Esophagus muscularis mucosa (tissue), 3 donors: ENCODE results near the gene ACLY.

Source experiments
- CTCF ChIP-seq, 3 experiments: fragments of 200-600 bp in 2 of 3; fragments of 450-650 bp in 1 of 3; sonication (generic) in 2 of 3; IDR thresholded peaks; one replicate each; pipeline ENCODE4 v1.5.1; 2017 to 2019; ENCODE audit warnings: antibody characterized with exemption in 3 of 3, mild to moderate bottlenecking in 2 of 3, moderate library complexity in 1 of 3
- POLR2A ChIP-seq: fragments of 450-650 bp; IDR thresholded peaks from one replicate; pipeline ENCODE4 v1.6.1; 2017; ENCODE audit warnings: antibody characterized with exemption, moderate library complexity, mild to moderate bottlenecking, low read depth

GRCh38 chr17:41915566-41915965 is 3.2 kb downstream of the ACLY start:
- no peak for TF ChIP-seq CTCF (IDR thresholded peaks at IDR 0.05)
- no peak for TF ChIP-seq POLR2A
